Gastrocnemius medialis (tissue), 4 donors: ENCODE data around the gene FGFR3.

Experiments used
- POLR2A ChIP-seq, 2 donors: fragments of 450-650 bp; IDR thresholded peaks; one replicate each; pipeline ENCODE4 v1.6.1; 2017; ENCODE audit warnings: antibody characterized with exemption in 2 of 2, mild to moderate bottlenecking in 2 of 2, moderate library complexity in 2 of 2
- TF ChIP-seq, protein P1 (sequence below), 5 experiments: fragments of 450-650 bp in 3 of 5; fragments of 200-600 bp in 2 of 5; sonication (generic) in 2 of 5; IDR thresholded peaks in 4 of 5; conservative IDR thresholded peaks in 1 of 5; 1 replicate in 4 of 5; 2 replicates in 1 of 5; pipeline ENCODE4 v1.5.1; 2016 to 2019; ENCODE audit warnings: antibody characterized with exemption in 5 of 5, mild to moderate bottlenecking in 3 of 5, moderate library complexity in 3 of 5

DNA sequence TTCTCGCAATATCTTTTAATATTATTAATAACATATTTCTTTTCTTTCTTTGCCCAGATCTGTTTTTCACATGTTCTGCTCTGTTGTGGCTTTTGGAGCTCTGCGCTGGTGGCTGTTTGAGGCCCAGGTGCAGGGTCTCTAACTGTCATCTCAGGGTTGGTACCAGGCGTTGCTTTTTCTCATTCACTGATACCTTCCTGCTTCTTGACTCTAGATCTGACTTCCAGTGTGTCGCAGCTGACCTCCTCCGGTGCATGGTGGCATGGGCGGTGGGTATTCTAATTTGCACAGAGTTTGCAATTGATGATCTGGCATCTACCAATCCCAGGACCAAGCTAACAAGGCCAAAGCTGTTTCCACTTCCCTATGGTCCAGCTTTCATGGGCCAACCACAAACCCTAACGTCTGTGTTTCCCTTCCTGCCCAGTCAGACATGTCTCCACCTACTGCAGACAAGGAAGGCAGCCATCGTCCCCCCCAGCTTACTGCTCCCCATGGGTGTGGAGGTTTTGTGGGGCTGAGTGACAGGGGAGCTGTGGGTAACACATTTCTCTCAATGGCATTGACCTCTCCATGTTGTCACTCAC is 37.6 kb downstream of the FGFR3 start:
- TF ChIP-seq, protein P1, sequence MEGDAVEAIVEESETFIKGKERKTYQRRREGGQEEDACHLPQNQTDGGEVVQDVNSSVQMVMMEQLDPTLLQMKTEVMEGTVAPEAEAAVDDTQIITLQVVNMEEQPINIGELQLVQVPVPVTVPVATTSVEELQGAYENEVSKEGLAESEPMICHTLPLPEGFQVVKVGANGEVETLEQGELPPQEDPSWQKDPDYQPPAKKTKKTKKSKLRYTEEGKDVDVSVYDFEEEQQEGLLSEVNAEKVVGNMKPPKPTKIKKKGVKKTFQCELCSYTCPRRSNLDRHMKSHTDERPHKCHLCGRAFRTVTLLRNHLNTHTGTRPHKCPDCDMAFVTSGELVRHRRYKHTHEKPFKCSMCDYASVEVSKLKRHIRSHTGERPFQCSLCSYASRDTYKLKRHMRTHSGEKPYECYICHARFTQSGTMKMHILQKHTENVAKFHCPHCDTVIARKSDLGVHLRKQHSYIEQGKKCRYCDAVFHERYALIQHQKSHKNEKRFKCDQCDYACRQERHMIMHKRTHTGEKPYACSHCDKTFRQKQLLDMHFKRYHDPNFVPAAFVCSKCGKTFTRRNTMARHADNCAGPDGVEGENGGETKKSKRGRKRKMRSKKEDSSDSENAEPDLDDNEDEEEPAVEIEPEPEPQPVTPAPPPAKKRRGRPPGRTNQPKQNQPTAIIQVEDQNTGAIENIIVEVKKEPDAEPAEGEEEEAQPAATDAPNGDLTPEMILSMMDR (IDR thresholded peaks at IDR 0.05 in 4 of 5, conservative IDR thresholded peaks at IDR 0.05 in 1 of 5): no peak
- no peak for TF ChIP-seq POLR2A (IDR thresholded peaks at IDR 0.05)
